ENCODE data around the gene KCNN3.

- TF ChIP-seq CTCF (IDR thresholded peaks at IDR 0.05) (no peak), POLR2AphosphoS5 (IDR thresholded peaks at IDR 0.05) (no peak), EP300 (IDR thresholded peaks at IDR 0.05) (no peak)
These were observed 12.5 kb downstream of the KCNN3 start for GRCh38 chr1:154857441-154858215.
